ENCODE data around the gene TNNC1. TPM values are rescaled to one million over a fixed set of nuclear protein-coding genes. Genes with fewer than 3 reads are reported as not detected.

The TNNC1 gene
- total and polyA plus RNA-seq, 2 experiments from 2014 or later, result 1,875 to 3,313 TPM

- Histone ChIP-seq H3K4me3 (no peak overlapping the region), H3K9me3 (ENCODE audit: low read depth) (no peaks in the 10 kb centered on the region), H3K27me3 (no peaks in the 10 kb centered on the region), H3K36me3 (peaks cover 56% of the 10 kb centered on the region), H3K27ac (no peak overlapping the region), H3K4me1 (ENCODE audit: low read depth) (peaks cover 11% of the 10 kb centered on the region)
- TF ChIP-seq, protein P1, sequence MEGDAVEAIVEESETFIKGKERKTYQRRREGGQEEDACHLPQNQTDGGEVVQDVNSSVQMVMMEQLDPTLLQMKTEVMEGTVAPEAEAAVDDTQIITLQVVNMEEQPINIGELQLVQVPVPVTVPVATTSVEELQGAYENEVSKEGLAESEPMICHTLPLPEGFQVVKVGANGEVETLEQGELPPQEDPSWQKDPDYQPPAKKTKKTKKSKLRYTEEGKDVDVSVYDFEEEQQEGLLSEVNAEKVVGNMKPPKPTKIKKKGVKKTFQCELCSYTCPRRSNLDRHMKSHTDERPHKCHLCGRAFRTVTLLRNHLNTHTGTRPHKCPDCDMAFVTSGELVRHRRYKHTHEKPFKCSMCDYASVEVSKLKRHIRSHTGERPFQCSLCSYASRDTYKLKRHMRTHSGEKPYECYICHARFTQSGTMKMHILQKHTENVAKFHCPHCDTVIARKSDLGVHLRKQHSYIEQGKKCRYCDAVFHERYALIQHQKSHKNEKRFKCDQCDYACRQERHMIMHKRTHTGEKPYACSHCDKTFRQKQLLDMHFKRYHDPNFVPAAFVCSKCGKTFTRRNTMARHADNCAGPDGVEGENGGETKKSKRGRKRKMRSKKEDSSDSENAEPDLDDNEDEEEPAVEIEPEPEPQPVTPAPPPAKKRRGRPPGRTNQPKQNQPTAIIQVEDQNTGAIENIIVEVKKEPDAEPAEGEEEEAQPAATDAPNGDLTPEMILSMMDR (IDR thresholded peaks at IDR 0.05; ENCODE audit: low read depth, low read length), result no peak
- DNase-seq (ENCODE audit: low read depth in 1 of 2, low spot score in 1 of 2), result no peak
Measured at GRCh38 chr3:52473026-52473425, 19.2 kb upstream of the TNNC1 start.

DNA sequence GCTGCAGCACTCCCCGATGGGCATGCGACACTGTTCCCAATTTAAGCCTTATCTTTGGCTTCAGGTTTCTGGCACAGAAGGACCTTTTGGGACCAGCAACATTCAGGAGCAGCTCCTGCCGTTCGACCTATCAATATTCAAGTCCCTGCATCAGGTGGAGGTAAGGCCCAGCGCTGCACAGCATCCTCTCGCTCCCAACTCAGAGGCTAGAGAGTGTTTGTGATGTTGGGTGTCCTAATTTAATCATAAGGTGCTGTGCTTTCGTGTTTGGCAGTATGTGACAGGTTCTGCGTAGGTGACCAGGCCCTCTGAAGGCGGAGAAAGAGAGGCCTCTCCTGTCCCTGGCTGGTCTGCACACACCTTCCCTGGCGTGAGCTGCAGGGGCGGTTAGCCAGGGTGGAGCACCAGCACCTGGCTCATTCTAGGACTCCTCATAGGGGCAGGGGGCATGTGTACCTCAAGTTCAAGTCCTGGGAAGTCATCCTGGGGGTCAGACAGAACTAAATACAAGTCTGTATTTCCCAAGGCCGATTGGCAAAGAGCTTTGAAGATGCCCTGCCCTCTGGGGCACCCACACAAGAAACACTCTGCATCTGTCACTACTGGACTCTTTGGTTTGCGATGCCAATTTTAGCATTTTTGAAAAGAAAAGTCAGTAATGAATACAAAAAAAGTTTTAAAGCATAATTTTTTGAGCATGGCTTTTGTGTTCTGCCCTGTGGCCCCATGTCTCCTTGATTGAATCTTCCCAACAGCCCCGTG, 18.6 kb upstream of the TNNC1 start:
- Histone ChIP-seq H3K9me3 (ENCODE audit: low read depth) (no peaks in the 10 kb centered on the region), H3K27me3 (no peaks in the 10 kb centered on the region), H3K36me3 (peaks cover 50% of the 10 kb centered on the region), H3K27ac (peak overlapping the region; percentile 42), H3K4me3 (no peak overlapping the region), H3K4me1 (ENCODE audit: low read depth) (peaks cover 17% of the 10 kb centered on the region)
- no peak for DNase-seq (ENCODE audit: low read depth in 1 of 2, low spot score in 1 of 2)
- TF ChIP-seq, protein P1 (IDR thresholded peaks at IDR 0.05; ENCODE audit: low read depth, low read length), result no peak

- TF ChIP-seq, protein P1 (IDR thresholded peaks at IDR 0.05; ENCODE audit: low read depth, low read length), result peak; percentile 66
- peaks cover 17% of the 10 kb centered on the region for H3K4me1 ChIP-seq (ENCODE audit: low read depth)
- H3K36me3 ChIP-seq, result peaks cover 42% of the 10 kb centered on the region
- peak overlapping the region; percentile 62 for H3K27ac ChIP-seq
- H3K9me3 ChIP-seq (ENCODE audit: low read depth), result no peaks in the 10 kb centered on the region
- H3K4me3 ChIP-seq, result no peak overlapping the region
- peak; percentile 67 to 78 for DNase-seq (ENCODE audit: low read depth in 1 of 2, low spot score in 1 of 2)
- H3K27me3 ChIP-seq, result no peaks in the 10 kb centered on the region
Measured at GRCh38 chr3:52471371-52472238, 17.8 kb upstream of the TNNC1 start.

DNA sequence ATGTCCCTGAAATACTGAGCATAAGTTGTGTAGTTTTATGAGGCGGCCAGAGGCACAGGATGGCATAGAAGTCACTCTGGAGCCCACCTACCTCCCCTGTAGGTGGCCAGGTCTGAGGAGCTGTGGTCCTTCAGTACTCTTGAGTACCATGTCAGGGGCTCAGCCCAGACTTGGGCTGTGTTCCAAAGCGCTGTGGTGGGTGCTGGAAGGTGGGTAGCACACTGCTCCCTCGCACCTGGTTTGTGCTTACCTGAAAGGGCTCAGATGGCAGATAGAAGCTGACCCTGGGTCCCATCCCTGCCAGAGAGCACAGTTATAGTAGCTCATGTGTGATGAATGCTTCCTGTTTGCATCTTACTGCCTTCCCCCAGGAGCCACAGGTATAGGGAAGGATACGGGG, 17.1 kb upstream of the TNNC1 start:
- TF ChIP-seq, protein P1 (IDR thresholded peaks at IDR 0.05; ENCODE audit: low read depth, low read length), result no peak
- no peak for DNase-seq (ENCODE audit: low read depth in 1 of 2, low spot score in 1 of 2)
- Histone ChIP-seq H3K27ac (peak overlapping the region; percentile 62), H3K27me3 (no peaks in the 10 kb centered on the region), H3K4me1 (ENCODE audit: low read depth) (peaks cover 17% of the 10 kb centered on the region), H3K36me3 (peaks cover 35% of the 10 kb centered on the region), H3K9me3 (ENCODE audit: low read depth) (no peaks in the 10 kb centered on the region), H3K4me3 (no peak overlapping the region)

GRCh38 chr3:52469001-52469400, 15.2 kb upstream of the TNNC1 start:
- Histone ChIP-seq H3K9me3 (ENCODE audit: low read depth) (no peaks in the 10 kb centered on the region), H3K27ac (peak overlapping the region; percentile 78), H3K4me1 (ENCODE audit: low read depth) (peaks cover 17% of the 10 kb centered on the region), H3K4me3 (no peak overlapping the region), H3K27me3 (no peaks in the 10 kb centered on the region), H3K36me3 (peaks cover 20% of the 10 kb centered on the region)
- TF ChIP-seq, protein P1 (IDR thresholded peaks at IDR 0.05; ENCODE audit: low read depth, low read length), result no peak
- DNase-seq (ENCODE audit: low read depth in 1 of 2, low spot score in 1 of 2), result no peak

All from cardiac muscle cell (in vitro differentiated cells and primary cell).